Astrocyte of the spinal cord (primary cell): Measurements from ENCODE around the gene ACRV1.

ENCODE experiments used
- DNase-seq: peaks from one replicate; pipeline ENCODE4 v3.0.0; 2011; ENCODE audit warnings: low read depth, low spot score
- H3K4me3 ChIP-seq: 2 replicates; pipeline ENCODE4 v1.5.1; 2011; ENCODE audit warnings: low read depth, mild to moderate bottlenecking, low read length, moderate library complexity
- CTCF ChIP-seq: IDR thresholded peaks from 2 replicates; pipeline ENCODE4 v1.5.1; 2012; ENCODE audit warnings: low read depth, mild to moderate bottlenecking, low read length, inconsistent platforms
- in situ Hi-C: cut with HindIII; loops from 2 replicates; pipeline ENCODE4 v1.10.0; 2017; ENCODE audit warnings: low sequenced_read_pairs

The ACRV1 gene

GRCh38 chr11:125694951-125695350, 14.3 kb upstream of the ACRV1 start:
- no peak overlapping the region for H3K4me3 ChIP-seq
- in situ Hi-C loops: no loop called here
- no peak for TF ChIP-seq CTCF
- no peak for DNase-seq

- in situ Hi-C loops: no loop called here
- TF ChIP-seq CTCF: no peak
Observed at GRCh38 chr11:125692887-125693286, 12.2 kb upstream of the ACRV1 start.

GRCh38 chr11:125690006-125690405, 9.4 kb upstream of the ACRV1 start:
- no peak for TF ChIP-seq CTCF
- in situ Hi-C loops: no loop called here

More at GRCh38 chr11:125692887-125693286, 12.2 kb upstream of the ACRV1 start:
- DNase-seq: no peak
- H3K4me3 ChIP-seq: no peak overlapping the region

GRCh38 chr11:125689274-125689859, 8.7 kb upstream of the ACRV1 start:
- no peak for DNase-seq
- no peak overlapping the region for H3K4me3 ChIP-seq
- in situ Hi-C loops: no loop called here
- no peak for TF ChIP-seq CTCF

More at GRCh38 chr11:125690006-125690405, 9.4 kb upstream of the ACRV1 start:
- DNase-seq: no peak
- H3K4me3 ChIP-seq: no peak overlapping the region

GRCh38 chr11:125688632-125689031, 8.0 kb upstream of the ACRV1 start:
- no peak for TF ChIP-seq CTCF
- DNase-seq: no peak
- H3K4me3 ChIP-seq: no peak overlapping the region
- in situ Hi-C loops: no loop called here

- TF ChIP-seq CTCF: no peak
- H3K4me3 ChIP-seq: no peak overlapping the region
- no peak for DNase-seq
- in situ Hi-C loops: no loop called here
Observed at GRCh38 chr11:125688066-125688465, 7.4 kb upstream of the ACRV1 start.
